MCF 10A (cell line): Measurements from ENCODE around the gene HDAC1. TPM values are rescaled to one million over a fixed set of nuclear protein-coding genes. Genes with fewer than 3 reads are reported as not detected.

ENCODE experiments used
- BruUV-seq: library from RNA; stranded (reverse); fragments of 400-500 nt; replicated peaks from 2 replicates; lab custom pipeline; 2021; lab: Mats Ljungman, UMichigan
- CTCF ChIA-PET: fragments of 300-600 bp; sonication (Branson Sonifier 250); formaldehyde crosslinking; extraction: SDS; loops from one replicate; lab custom pipeline; 2021; ENCODE audit warnings: antibody characterized with exemption, inconsistent platforms; lab: Yijun Ruan, JAX
- POLR2A ChIA-PET: fragments of 300-600, 350-650 bp; sonication (Branson Sonifier 250); formaldehyde crosslinking; extraction: SDS; loops from one replicate; lab custom pipeline; 2020; ENCODE audit warnings: antibody characterized with exemption, inconsistent platforms; lab: Yijun Ruan, JAX
- DNase-seq: peaks from one replicate; pipeline ENCODE4 v3.0.0-alpha.2; 2018; ENCODE audit not compliant: unreplicated experiment
- H3K27ac Mint-ChIP-seq: one replicate; pipeline ENCODE4 v1.8.0; 2022; ENCODE audit warnings: mild to moderate bottlenecking, low read depth, mixed read lengths; ENCODE audit not compliant: unreplicated experiment
- H3K27me3 Mint-ChIP-seq: one replicate; pipeline ENCODE4 v1.8.0; 2022; ENCODE audit warnings: mixed read lengths; ENCODE audit not compliant: insufficient read depth, unreplicated experiment
- H3K36me3 Mint-ChIP-seq: one replicate; pipeline ENCODE4 v1.8.0; 2022; ENCODE audit warnings: mild to moderate bottlenecking, moderate library complexity, mixed read lengths; ENCODE audit not compliant: insufficient read depth, unreplicated experiment
- H3K4me1 Mint-ChIP-seq: one replicate; pipeline ENCODE4 v1.8.0; 2022; ENCODE audit warnings: mixed read lengths; ENCODE audit not compliant: insufficient read depth, unreplicated experiment
- H3K4me3 Mint-ChIP-seq: one replicate; pipeline ENCODE4 v1.8.0; 2022; ENCODE audit warnings: mild to moderate bottlenecking, moderate library complexity, mixed read lengths; ENCODE audit not compliant: unreplicated experiment
- H3K9me3 Mint-ChIP-seq: one replicate; pipeline ENCODE4 v1.8.0; 2022; ENCODE audit warnings: mixed read lengths; ENCODE audit not compliant: unreplicated experiment
- intact Hi-C: fragments of 100-400 bp; cut with micrococcal nuclease; formaldehyde crosslinking; loops from 2 replicates; pipeline ENCODE4 v1.14.1; 2022
- total RNA-seq: library from RNA; stranded (reverse); gene quantifications from 2 replicates; pipeline ENCODE4 v1.2.3, GENCODE V29; 2022
- TF ChIP-seq, protein P1 (sequence below): fragments of 200-600 bp; IDR thresholded peaks from one replicate; pipeline ENCODE4 v1.8.0; 2022; ENCODE audit warnings: antibody characterized with exemption, mild to moderate bottlenecking; ENCODE audit not compliant: unreplicated experiment

The HDAC1 gene
- total RNA-seq, 1 experiment from 2014 or later = 39.7 TPM

DNA sequence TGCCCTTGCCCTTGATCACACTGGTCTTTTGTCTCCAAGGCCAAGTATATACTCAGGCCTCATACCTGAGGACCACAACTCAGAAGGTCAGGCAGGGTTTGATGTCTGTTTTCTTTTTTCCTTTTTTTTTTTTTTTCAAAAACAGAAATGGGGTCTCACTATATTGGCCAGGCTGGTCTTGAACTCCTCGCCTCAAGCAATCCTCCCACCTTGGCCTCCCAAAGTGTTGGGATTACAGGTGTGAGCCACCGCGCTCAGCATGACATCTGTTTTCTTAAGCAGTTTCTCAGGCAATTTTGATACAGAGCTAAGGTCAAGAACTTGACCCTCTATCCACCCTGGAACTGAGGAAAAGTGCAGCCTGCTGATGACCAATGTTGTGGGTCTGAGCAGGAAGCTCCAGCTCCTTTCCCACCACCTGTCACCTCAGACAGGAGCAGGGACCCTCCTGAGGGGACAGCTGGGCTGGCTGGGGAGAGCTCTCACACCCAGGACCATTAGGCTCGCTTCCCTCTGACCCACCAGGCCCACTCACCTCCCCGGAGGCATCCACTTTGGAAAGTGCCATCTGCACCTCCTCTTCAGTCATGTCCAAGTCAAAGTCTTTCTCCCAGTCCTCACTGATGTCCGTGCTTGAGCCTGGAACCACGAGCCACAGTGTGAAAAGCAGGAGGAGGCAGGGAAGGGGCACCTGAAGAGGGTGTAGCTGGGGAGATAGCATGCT, 76.2 kb downstream of the HDAC1 start:
- H3K27ac Mint-ChIP-seq = no peak overlapping the region
- intact Hi-C loops = no loop called here
- H3K36me3 Mint-ChIP-seq = peaks cover 82% of the 10 kb centered on the region
- BruUV-seq = no TSS peak
- H3K9me3 Mint-ChIP-seq = no peaks in the 10 kb centered on the region
- ChIA-PET POLR2A (no interaction called here), CTCF (interaction anchor here (0.5 to 1.0 kb wide), 2 partner anchors 152 to 302 kb away, joined by 3 to 4 read pairs; no protein-coding TSS in a partner anchor)
- TF ChIP-seq, protein P1, sequence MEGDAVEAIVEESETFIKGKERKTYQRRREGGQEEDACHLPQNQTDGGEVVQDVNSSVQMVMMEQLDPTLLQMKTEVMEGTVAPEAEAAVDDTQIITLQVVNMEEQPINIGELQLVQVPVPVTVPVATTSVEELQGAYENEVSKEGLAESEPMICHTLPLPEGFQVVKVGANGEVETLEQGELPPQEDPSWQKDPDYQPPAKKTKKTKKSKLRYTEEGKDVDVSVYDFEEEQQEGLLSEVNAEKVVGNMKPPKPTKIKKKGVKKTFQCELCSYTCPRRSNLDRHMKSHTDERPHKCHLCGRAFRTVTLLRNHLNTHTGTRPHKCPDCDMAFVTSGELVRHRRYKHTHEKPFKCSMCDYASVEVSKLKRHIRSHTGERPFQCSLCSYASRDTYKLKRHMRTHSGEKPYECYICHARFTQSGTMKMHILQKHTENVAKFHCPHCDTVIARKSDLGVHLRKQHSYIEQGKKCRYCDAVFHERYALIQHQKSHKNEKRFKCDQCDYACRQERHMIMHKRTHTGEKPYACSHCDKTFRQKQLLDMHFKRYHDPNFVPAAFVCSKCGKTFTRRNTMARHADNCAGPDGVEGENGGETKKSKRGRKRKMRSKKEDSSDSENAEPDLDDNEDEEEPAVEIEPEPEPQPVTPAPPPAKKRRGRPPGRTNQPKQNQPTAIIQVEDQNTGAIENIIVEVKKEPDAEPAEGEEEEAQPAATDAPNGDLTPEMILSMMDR = no peak
- no peak overlapping the region for H3K4me3 Mint-ChIP-seq
- H3K27me3 Mint-ChIP-seq = no peaks in the 10 kb centered on the region
- H3K4me1 Mint-ChIP-seq = no peaks in the 10 kb centered on the region
- no peak for DNase-seq

DNA sequence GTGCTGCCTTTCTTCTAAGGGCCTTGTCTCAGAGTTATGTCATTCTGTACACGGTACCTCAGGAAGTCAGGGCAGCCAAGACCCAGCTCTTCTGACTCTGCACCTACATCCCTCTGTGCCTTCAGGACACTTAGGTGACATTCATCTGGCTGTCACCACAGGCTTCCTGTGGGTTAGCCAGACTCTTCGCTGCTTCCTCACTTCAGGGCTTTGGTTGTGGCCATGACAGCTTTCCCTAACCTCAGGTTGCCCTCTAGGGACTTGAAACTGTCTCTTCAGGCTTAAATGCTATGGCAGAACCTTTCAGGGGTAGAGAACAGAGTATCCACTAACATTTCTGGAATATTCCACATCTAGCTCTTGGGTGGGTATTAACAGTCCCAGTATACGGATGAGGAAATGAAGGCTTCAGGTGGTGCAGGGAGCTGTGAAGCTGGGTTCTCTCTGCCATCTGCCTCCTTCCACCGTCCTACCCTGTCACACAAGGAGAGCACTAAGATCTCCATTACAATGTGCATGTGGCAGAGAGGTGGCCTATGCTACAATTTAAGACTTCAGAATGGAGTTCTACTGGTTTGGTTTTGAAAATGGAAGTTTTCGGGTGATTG, 80.4 kb downstream of the HDAC1 start:
- CTCF ChIA-PET = interaction anchor here (0.5 kb wide), 1 partner anchor 10 kb away, joined by 5 read pairs; no protein-coding TSS in a partner anchor
- H3K9me3 Mint-ChIP-seq = no peaks in the 10 kb centered on the region
- POLR2A ChIA-PET = no interaction called here
- no peaks in the 10 kb centered on the region for H3K27me3 Mint-ChIP-seq
- DNase-seq = no peak
- peak overlapping the region; percentile 21 for H3K27ac Mint-ChIP-seq
- TF ChIP-seq, protein P1 = no peak
- intact Hi-C loops = no loop called here
- H3K36me3 Mint-ChIP-seq = peaks cover 89% of the 10 kb centered on the region
- H3K4me1 Mint-ChIP-seq = no peaks in the 10 kb centered on the region
- no TSS peak for BruUV-seq
- no peak overlapping the region for H3K4me3 Mint-ChIP-seq

DNA sequence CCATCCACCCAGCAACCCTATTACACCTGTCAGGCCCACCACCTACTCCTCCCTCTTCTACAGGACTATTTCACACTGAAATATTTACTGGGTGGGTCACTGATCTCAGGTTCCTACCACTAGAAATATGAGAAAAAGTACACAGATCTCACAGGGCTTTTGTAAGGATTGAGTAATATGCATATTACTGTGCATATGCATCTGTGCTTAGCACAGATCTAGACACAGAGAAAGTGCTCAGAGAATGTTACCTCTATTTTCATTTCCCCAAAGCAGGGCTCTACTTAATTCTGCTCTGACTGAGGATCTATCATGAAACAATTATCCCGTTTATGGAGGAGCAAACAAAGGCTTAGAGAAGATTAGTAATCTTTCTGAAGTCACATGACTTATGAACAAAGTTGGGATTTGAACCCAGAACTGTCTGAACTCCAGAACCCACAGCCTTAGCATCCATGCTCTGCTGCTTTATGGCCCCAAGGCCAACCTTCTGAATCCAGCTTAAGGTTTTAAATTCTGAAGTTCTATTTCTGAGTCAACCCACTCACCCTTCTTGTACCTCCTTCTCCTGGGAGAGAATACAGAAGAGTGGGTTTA, 82.2 kb downstream of the HDAC1 start:
- TF ChIP-seq, protein P1 = no peak
- Mint-ChIP-seq H3K4me1 (no peaks in the 10 kb centered on the region), H3K27ac (peak overlapping the region; percentile 21), H3K36me3 (peaks cover 86% of the 10 kb centered on the region), H3K27me3 (no peaks in the 10 kb centered on the region), H3K9me3 (no peaks in the 10 kb centered on the region), H3K4me3 (no peak overlapping the region)
- DNase-seq = no peak
- no TSS peak for BruUV-seq
- ChIA-PET POLR2A (no interaction called here), CTCF (interaction anchor here (1.0 kb wide), 1 partner anchor 11 kb away, joined by 4 read pairs; no protein-coding TSS in a partner anchor)
- intact Hi-C loops = no loop called here

DNA sequence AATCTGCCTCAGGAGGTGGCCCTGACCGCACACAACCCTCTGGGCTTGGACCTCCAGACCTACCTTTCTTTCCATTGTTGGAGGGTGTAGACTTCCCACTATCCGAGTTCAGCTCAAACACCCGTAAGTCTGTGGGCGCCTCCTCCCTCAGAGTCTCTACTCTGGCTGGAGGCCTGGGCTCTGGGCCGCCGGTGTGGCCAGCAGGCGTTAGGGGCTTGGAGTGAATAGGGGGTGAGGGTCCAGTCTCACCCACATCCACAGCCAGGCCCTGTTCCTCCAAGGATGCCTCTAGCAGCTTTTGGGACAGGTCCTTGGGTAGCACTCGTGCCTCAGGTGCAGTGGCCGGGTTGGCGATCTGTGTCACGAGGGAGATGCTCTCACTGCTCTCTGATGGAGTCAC, 84.3 kb downstream of the HDAC1 start:
- Mint-ChIP-seq H3K4me1 (no peaks in the 10 kb centered on the region), H3K4me3 (no peak overlapping the region), H3K36me3 (peaks cover 92% of the 10 kb centered on the region), H3K27me3 (no peaks in the 10 kb centered on the region), H3K9me3 (no peaks in the 10 kb centered on the region), H3K27ac (no peak overlapping the region)
- TF ChIP-seq, protein P1 = no peak
- ChIA-PET POLR2A (interaction anchor here (0.6 to 2.9 kb wide), 4 partner anchors 10 to 18 kb away, joined by 3 to 10 read pairs (median 3); partner anchors contain the start of gene BSDC1), CTCF (interaction anchor here (0.6 kb wide), 1 partner anchor 170 kb away, joined by 4 read pairs; no protein-coding TSS in a partner anchor)
- BruUV-seq = no TSS peak
- no peak for DNase-seq
- intact Hi-C loops = no loop called here
